ENCODE data around the gene USP9X.
"Not testable (repeated sequence)": the region's sequence is repeated elsewhere in the genome, so short reads cannot be mapped to it uniquely, and the experiment has no call there.

Gene USP9X

GRCh38 chrX:41087201-41087600 is 2.0 kb downstream of the USP9X start:
- no peak for DNase-seq

- DNase-seq = no peak
Measured at GRCh38 chrX:41090568-41091238, 5.5 kb downstream of the USP9X start.

GRCh38 chrX:41092776-41093175 is 7.5 kb downstream of the USP9X start:
- DNase-seq = no peak

- no peak for DNase-seq
Measured at GRCh38 chrX:41095174-41095573, 9.9 kb downstream of the USP9X start.

- no peak for DNase-seq
Measured at GRCh38 chrX:41095908-41096307, 10.7 kb downstream of the USP9X start.

- no peak for DNase-seq
Measured at GRCh38 chrX:41096339-41096955, 11.2 kb downstream of the USP9X start.

GRCh38 chrX:41097326-41097725 is 12.1 kb downstream of the USP9X start:
- DNase-seq = no peak

- DNase-seq = no peak
Measured at GRCh38 chrX:41100200-41100599, 15.0 kb downstream of the USP9X start.

- no peak for DNase-seq
Measured at GRCh38 chrX:41100819-41101218, 15.6 kb downstream of the USP9X start.

- DNase-seq = no peak
Measured at GRCh38 chrX:41105005-41105404, 19.8 kb downstream of the USP9X start.

- not testable (repeated sequence) for DNase-seq
Measured at GRCh38 chrX:41106257-41106656, 21.0 kb downstream of the USP9X start.

GRCh38 chrX:41108007-41108406 is 22.8 kb downstream of the USP9X start:
- DNase-seq = no peak

GRCh38 chrX:41108463-41109205 is 23.4 kb downstream of the USP9X start:
- no peak for DNase-seq

- no peak for DNase-seq
Measured at GRCh38 chrX:41110801-41111625, 25.8 kb downstream of the USP9X start.

GRCh38 chrX:41115104-41115425 is 29.8 kb downstream of the USP9X start:
- not testable (repeated sequence) for DNase-seq

GRCh38 chrX:41116948-41117347 is 31.7 kb downstream of the USP9X start:
- DNase-seq = no peak

GRCh38 chrX:41118156-41118555 is 32.9 kb downstream of the USP9X start:
- DNase-seq = no peak

GRCh38 chrX:41119803-41120202 is 34.6 kb downstream of the USP9X start:
- no peak for DNase-seq

- no peak for DNase-seq
Measured at GRCh38 chrX:41121766-41122165, 36.5 kb downstream of the USP9X start.

GRCh38 chrX:41122664-41123257 is 37.5 kb downstream of the USP9X start:
- DNase-seq = no peak

GRCh38 chrX:41127477-41128192 is 42.4 kb downstream of the USP9X start:
- no peak for DNase-seq

- DNase-seq = no peak
Measured at GRCh38 chrX:41128955-41129354, 43.7 kb downstream of the USP9X start.
